HepG2 (cell line): ENCODE data around the gene ZNF514. TPM values are rescaled to one million over a fixed set of nuclear protein-coding genes. Genes with fewer than 3 reads are reported as not detected.

Source experiments
- DR1 ChIP-seq: sonication (generic); formaldehyde crosslinking; IDR thresholded peaks from 2 replicates; pipeline ENCODE4 v1.8.0; 2021; ENCODE audit warnings: mild to moderate bottlenecking, missing genetic modification reagents, inconsistent platforms
- E2F2 ChIP-seq: sonication (generic); formaldehyde crosslinking; IDR thresholded peaks from 2 replicates; pipeline ENCODE4 v1.4.0; 2020; ENCODE audit warnings: missing genetic modification reagents, borderline replicate concordance
- ELK4 ChIP-seq: sonication (generic); formaldehyde crosslinking; IDR thresholded peaks from 2 replicates; pipeline ENCODE4 v1.9.0; 2021; ENCODE audit warnings: missing genetic modification reagents, borderline replicate concordance
- ISL2 ChIP-seq: sonication (generic); formaldehyde crosslinking; IDR thresholded peaks from 2 replicates; pipeline ENCODE4 v1.5.0; 2020; ENCODE audit warnings: missing genetic modification reagents
- ISX ChIP-seq: sonication (generic); formaldehyde crosslinking; conservative IDR thresholded peaks from 2 replicates; pipeline ENCODE4 v1.5.0; 2020; ENCODE audit warnings: missing genetic modification reagents
- KDM3A ChIP-seq: IDR thresholded peaks from 2 replicates; pipeline ENCODE4 v1.6.1; 2018; ENCODE audit warnings: low read depth, missing compliant biosample characterization
- MAF1 ChIP-seq: sonication (generic); formaldehyde crosslinking; IDR thresholded peaks from 2 replicates; pipeline ENCODE4 v1.5.0; 2020; ENCODE audit warnings: missing genetic modification reagents, borderline replicate concordance
- MLX ChIP-seq: IDR thresholded peaks from 2 replicates; pipeline ENCODE4 v1.6.1; 2016
- MZF1 ChIP-seq: sonication (generic); formaldehyde crosslinking; IDR thresholded peaks from 2 replicates; pipeline ENCODE4 v1.8.1; 2023; ENCODE audit warnings: mild to moderate bottlenecking, missing genetic modification reagents, borderline replicate concordance
- NR2F2 ChIP-seq: IDR thresholded peaks from 2 replicates; pipeline ENCODE4 v1.6.1; 2012; ENCODE audit warnings: low read depth, inconsistent platforms, borderline replicate concordance
- PBX2 ChIP-seq: IDR thresholded peaks from 2 replicates; pipeline ENCODE4 v1.6.1; 2016; ENCODE audit warnings: control low read depth
- SALL1 ChIP-seq: sonication (generic); formaldehyde crosslinking; IDR thresholded peaks from 2 replicates; pipeline ENCODE4 v1.8.0; 2022; ENCODE audit warnings: mild to moderate bottlenecking, missing genetic modification reagents
- TRIM24 ChIP-seq: sonication (generic); formaldehyde crosslinking; IDR thresholded peaks from 2 replicates; pipeline ENCODE4 v1.8.0; 2022; ENCODE audit warnings: mild to moderate bottlenecking, missing genetic modification reagents
- ZFP1 ChIP-seq: IDR thresholded peaks from 2 replicates; pipeline ENCODE4 v1.6.1; 2016
- ZNF207 ChIP-seq: fragments of 450-650 bp; IDR thresholded peaks from 2 replicates; pipeline ENCODE4 v1.6.1; 2016; ENCODE audit warnings: antibody characterized with exemption, borderline replicate concordance
- ZNF281 ChIP-seq: sonication (generic); formaldehyde crosslinking; IDR thresholded peaks from 2 replicates; pipeline ENCODE4 v1.4.0; 2020; ENCODE audit warnings: missing genetic modification reagents, borderline replicate concordance
- ZNF44 ChIP-seq: sonication (generic); formaldehyde crosslinking; IDR thresholded peaks from 2 replicates; pipeline ENCODE4 v1.5.1; 2020; ENCODE audit warnings: mild to moderate bottlenecking, missing genetic modification reagents
- ZNF570 ChIP-seq: sonication (generic); formaldehyde crosslinking; IDR thresholded peaks from 2 replicates; pipeline ENCODE4 v1.4.0; 2020; ENCODE audit warnings: mild to moderate bottlenecking, missing genetic modification reagents, borderline replicate concordance
- ZNF703 ChIP-seq: sonication (generic); formaldehyde crosslinking; IDR thresholded peaks from 2 replicates; pipeline ENCODE4 v1.5.1; 2020; ENCODE audit warnings: missing genetic modification reagents, mild to moderate bottlenecking, moderate library complexity, borderline replicate concordance
- ZNF709 ChIP-seq: sonication (generic); formaldehyde crosslinking; IDR thresholded peaks from 2 replicates; pipeline ENCODE4 v1.5.0; 2020; ENCODE audit warnings: mild to moderate bottlenecking, missing genetic modification reagents
- ZNF770 ChIP-seq: sonication (generic); formaldehyde crosslinking; IDR thresholded peaks from 2 replicates; pipeline ENCODE4 v1.5.0; 2020; ENCODE audit warnings: mild to moderate bottlenecking, missing genetic modification reagents
- polyA plus RNA-seq, 8 experiments: library from polyadenylated mRNA; depleted of rRNA in 3 of 8; stranded (reverse) in 7 of 8; unstranded in 1 of 8; fragments of >200 nt; fragmentation: Illumina TruSeq in 4 of 8; extraction: Trizol in 4 of 8; gene quantifications; 2 replicates each; pipeline versions ENCODE4 v1.2.1 to v1.2.3, GENCODE V29; 2011 to 2016; ENCODE audit warnings: low read depth in 4 of 8, missing spikeins in 1 of 8, mixed read lengths in 1 of 8; ENCODE audit not compliant: insufficient read depth in 1 of 8
- total RNA-seq, 5 experiments: library from RNA; depleted of rRNA; stranded (reverse); fragments of >200 nt; fragmentation: Illumina TruSeq; extraction: Trizol; gene quantifications; 2 replicates each; pipeline ENCODE4 v1.2.3, GENCODE V29; 2016; ENCODE audit warnings: low read depth in 1 of 5

ZNF514 gene
- total and polyA plus RNA-seq, 2 of the 13 experiments (the other 11 are each of a cell fraction or from before 2014, with no cell fraction given), result 15.2 to 18.7 TPM

GRCh38 chr2:95166065-95166763 is 6.6 kb upstream of the ZNF514 start (continued):
- TF ChIP-seq SALL1 (CRISPR knock-in tag), result no peak
- TF ChIP-seq ZNF207, result no peak
- 0 out of 2 replicates have a peak, but pooled peaks have one; percentile 8 for TF ChIP-seq ELK4
- no peak for TF ChIP-seq ISL2 (CRISPR knock-in tag)
- TF ChIP-seq MLX (CRISPR knock-in tag), result no peak
- no peak for TF ChIP-seq ZNF44 (CRISPR knock-in tag)
- TF ChIP-seq ZNF570 (CRISPR knock-in tag), result no peak
- TF ChIP-seq KDM3A (CRISPR knock-in tag), result no peak
- no peak for TF ChIP-seq ISX (CRISPR knock-in tag)
- no peak for TF ChIP-seq ZNF281 (CRISPR knock-in tag)
- no peak for TF ChIP-seq NR2F2
- TF ChIP-seq TRIM24 (CRISPR knock-in tag), result no peak
- TF ChIP-seq MZF1 (CRISPR knock-in tag), result 0 out of 2 replicates have a peak, but pooled peaks have one; percentile 58
- TF ChIP-seq ZFP1 (CRISPR knock-in tag), result no peak
- no peak for TF ChIP-seq DR1
- TF ChIP-seq MAF1 (CRISPR knock-in tag), result no peak
- no peak for TF ChIP-seq ZNF703 (CRISPR knock-in tag)
- TF ChIP-seq E2F2 (CRISPR knock-in tag), result no peak
- TF ChIP-seq ZNF770 (CRISPR knock-in tag), result no peak
- no peak; the same call in 1 of the 2 replicates for TF ChIP-seq ZNF709
- TF ChIP-seq PBX2 (CRISPR knock-in tag), result no peak
